ENCODE results near the gene CFD. TPM values are rescaled to one million over a fixed set of nuclear protein-coding genes. Genes with fewer than 3 reads are reported as not detected.
A peak's percentile ranks its signal among the peaks of the same experiment; 100 is the strongest.

CFD gene
- 1,000 to 10,000 TPM in 1 of 4 donors, 100 to 1,000 TPM in 3; 339 to 1,037 (median 506) TPM for total RNA-seq

DNA sequence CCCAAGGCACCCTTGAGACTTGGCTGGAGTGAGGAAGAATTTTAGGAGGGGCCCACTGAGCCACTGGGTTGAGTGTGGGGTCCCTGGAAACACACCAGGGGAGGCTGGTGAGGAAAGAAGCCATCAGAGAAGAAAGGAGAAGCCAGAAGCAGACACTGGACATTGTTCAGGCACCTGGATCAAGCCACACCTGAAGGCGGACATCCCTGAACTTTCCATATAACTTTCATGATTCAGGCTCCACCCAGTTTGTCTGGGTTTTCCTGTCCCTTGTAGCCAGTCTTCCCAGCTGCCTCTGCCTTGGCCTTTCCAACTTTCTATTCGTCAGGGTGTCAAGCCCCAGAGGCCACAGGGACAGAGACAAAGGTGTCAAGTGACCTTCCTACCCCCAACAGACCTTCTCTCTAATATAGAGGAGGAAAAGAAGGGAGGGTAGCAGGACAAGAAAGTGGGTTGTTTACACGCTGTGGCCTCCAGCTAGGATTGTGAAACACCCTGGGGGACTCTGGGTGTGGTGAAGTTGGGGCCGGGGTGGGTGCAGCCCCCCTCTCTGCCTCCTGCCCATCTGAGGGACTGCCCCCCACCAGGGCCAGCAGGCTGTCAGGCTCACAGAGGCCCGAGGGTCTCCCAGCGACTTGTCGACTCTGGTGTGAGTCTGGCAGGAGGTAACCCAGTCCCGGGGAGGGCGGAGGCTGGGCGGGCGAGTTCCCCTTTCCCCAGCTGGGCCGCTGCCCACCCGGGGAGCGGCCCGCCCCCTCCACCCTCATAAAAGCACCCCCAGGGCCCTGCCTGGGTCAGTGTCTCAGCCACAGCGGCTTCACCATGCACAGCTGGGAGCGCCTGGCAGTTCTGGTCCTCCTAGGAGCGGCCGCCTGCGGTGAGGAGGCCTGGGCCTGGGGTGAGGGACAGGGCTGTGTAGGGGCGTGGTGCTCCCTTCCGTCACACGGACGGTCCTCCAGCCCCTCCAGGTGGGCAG, at the start of gene CFD:
CFD (plus strand) TSS at position 797 of the 976 bp plus-strand sequence; CDS start at position 823, 26 bp downstream.
- Histone ChIP-seq H3K27me3 (no peaks in the 10 kb centered on the region), H3K36me3 (no peaks in the 10 kb centered on the region), H3K4me1 (peaks cover 4 to 6% of the 10 kb centered on the region in 2 donors), H3K4me3 (replicated peaks in 1 of 3) (peak within 1 kb of the TSS in 1 of 3 donors; percentile 34), H3K27ac (peak within 1 kb of the TSS; percentile 29 to 53 (median 52)), H3K9me3 (no peaks in the 10 kb centered on the region)
- 51 to 53% methylated on average over 9 to 12 of the region's 24 CpGs for WGBS, 2 donors
- TF ChIP-seq POLR2A (IDR thresholded peaks at IDR 0.05) = no peak
- TF ChIP-seq, protein P1, sequence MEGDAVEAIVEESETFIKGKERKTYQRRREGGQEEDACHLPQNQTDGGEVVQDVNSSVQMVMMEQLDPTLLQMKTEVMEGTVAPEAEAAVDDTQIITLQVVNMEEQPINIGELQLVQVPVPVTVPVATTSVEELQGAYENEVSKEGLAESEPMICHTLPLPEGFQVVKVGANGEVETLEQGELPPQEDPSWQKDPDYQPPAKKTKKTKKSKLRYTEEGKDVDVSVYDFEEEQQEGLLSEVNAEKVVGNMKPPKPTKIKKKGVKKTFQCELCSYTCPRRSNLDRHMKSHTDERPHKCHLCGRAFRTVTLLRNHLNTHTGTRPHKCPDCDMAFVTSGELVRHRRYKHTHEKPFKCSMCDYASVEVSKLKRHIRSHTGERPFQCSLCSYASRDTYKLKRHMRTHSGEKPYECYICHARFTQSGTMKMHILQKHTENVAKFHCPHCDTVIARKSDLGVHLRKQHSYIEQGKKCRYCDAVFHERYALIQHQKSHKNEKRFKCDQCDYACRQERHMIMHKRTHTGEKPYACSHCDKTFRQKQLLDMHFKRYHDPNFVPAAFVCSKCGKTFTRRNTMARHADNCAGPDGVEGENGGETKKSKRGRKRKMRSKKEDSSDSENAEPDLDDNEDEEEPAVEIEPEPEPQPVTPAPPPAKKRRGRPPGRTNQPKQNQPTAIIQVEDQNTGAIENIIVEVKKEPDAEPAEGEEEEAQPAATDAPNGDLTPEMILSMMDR (IDR thresholded peaks at IDR 0.05) = no peak
- no peak for DNase-seq
- intact Hi-C loops (cut with DNase I) = no loop called here

DNA sequence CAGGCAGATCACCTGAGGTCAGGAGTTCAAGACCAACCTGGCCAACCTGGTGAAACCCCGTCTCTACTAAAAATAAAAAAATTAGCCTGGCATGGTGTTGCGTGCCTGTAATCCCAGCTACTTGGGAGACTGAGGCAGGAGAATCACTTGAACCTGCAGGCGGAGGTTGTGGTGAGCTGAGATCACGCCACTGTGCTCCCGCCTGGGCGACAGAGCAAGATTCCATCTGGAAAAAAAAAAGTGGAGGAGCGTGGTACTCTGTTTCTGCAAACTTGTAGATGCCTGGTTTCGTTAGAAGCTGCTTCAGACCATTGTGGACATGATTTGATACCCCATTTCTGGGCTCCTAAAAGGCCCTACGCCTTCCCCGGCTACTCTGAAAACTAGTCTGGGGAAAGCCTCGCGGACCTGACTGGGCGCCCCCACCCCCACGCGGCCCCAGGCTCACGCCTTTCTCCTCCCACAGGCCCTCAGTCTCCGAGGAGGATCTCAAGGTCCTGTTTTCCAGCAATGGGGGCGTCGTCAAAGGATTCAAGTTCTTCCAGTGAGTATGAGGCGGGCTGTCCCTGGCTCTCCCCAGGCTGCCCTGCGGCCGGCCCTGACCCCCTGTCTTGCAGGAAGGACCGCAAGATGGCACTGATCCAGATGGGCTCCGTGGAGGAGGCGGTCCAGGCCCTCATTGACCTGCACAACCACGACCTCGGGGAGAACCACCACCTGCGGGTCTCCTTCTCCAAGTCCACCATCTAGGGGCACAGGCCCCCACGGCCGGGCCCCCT, 49.2 kb upstream of the CFD start:
- no peaks in the 10 kb centered on the region for H3K27me3 ChIP-seq
- H3K4me3 ChIP-seq (replicated peaks in 1 of 3) = no peak overlapping the region
- DNase-seq = no peak
- intact Hi-C loops (cut with DNase I) = no loop called here
- peaks cover 74 to 76% of the 10 kb centered on the region in 2 donors for H3K36me3 ChIP-seq
- no peak overlapping the region for H3K27ac ChIP-seq
- 86 to 89% methylated on average over 27 to 30 of the region's 30 CpGs for WGBS, 2 donors
- no peak for TF ChIP-seq POLR2A (IDR thresholded peaks at IDR 0.05)
- TF ChIP-seq, protein P1 (IDR thresholded peaks at IDR 0.05) = no peak
- no peaks in the 10 kb centered on the region for H3K4me1 ChIP-seq
- no peaks in the 10 kb centered on the region for H3K9me3 ChIP-seq

DNA sequence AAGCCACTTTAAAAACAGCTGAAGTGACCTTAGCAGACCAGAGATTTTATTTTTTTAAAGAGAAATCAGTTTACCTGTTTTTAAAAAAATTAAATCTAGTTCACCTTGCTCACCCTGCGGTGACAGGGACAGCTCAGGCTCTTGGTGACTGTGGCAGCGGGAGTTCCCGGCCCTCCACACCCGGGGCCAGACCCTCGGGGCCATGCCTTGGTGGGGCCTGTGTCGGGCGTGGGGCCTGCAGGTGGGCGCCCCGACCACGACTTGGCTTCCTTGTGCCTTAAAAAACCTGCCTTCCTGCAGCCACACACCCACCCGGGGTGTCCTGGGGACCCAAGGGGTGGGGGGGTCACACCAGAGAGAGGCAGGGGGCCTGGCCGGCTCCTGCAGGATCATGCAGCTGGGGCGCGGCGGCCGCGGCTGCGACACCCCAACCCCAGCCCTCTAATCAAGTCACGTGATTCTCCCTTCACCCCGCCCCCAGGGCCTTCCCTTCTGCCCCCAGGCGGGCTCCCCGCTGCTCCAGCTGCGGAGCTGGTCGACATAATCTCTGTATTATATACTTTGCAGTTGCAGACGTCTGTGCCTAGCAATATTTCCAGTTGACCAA, 48.5 kb upstream of the CFD start:
- Histone ChIP-seq H3K36me3 (peaks cover 67 to 69% of the 10 kb centered on the region in 2 donors), H3K4me1 (no peaks in the 10 kb centered on the region), H3K9me3 (no peaks in the 10 kb centered on the region), H3K4me3 (replicated peaks in 1 of 3) (no peak overlapping the region), H3K27ac (no peak overlapping the region), H3K27me3 (no peaks in the 10 kb centered on the region)
- 89 to 90% methylated on average over 25 of the region's 25 CpGs for WGBS, 2 donors
- DNase-seq = no peak
- intact Hi-C loops (cut with DNase I) = no loop called here
- no peak for TF ChIP-seq POLR2A (IDR thresholded peaks at IDR 0.05)
- TF ChIP-seq, protein P1 (IDR thresholded peaks at IDR 0.05) = no peak

DNA sequence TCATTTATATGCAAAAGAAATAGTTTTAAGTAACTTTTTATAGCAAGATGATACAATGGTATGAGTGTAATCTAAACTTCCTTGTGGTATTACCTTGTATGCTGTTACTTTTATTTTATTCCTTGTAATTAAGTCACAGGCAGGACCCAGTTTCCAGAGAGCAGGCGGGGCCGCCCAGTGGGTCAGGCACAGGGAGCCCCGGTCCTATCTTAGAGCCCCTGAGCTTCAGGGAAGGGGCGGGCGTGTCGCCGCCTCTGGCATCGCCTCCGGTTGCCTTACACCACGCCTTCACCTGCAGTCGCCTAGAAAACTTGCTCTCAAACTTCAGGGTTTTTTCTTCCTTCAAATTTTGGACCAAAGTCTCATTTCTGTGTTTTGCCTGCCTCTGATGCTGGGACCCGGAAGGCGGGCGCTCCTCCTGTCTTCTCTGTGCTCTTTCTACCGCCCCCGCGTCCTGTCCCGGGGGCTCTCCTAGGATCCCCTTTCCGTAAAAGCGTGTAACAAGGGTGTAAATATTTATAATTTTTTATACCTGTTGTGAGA, 47.9 kb upstream of the CFD start:
- Histone ChIP-seq H3K36me3 (peaks cover 61 to 63% of the 10 kb centered on the region in 2 donors), H3K27ac (no peak overlapping the region), H3K4me1 (no peaks in the 10 kb centered on the region), H3K27me3 (no peaks in the 10 kb centered on the region), H3K4me3 (replicated peaks in 1 of 3) (no peak overlapping the region), H3K9me3 (no peaks in the 10 kb centered on the region)
- WGBS, 2 donors = 96 to 97% methylated on average over 20 of the region's 20 CpGs
- TF ChIP-seq, protein P1 (IDR thresholded peaks at IDR 0.05) = no peak
- no peak for TF ChIP-seq POLR2A (IDR thresholded peaks at IDR 0.05)
- intact Hi-C loops (cut with DNase I) = no loop called here
- no peak for DNase-seq
